ENCODE results near the gene SLC35A1.

SLC35A1 gene, protein sequence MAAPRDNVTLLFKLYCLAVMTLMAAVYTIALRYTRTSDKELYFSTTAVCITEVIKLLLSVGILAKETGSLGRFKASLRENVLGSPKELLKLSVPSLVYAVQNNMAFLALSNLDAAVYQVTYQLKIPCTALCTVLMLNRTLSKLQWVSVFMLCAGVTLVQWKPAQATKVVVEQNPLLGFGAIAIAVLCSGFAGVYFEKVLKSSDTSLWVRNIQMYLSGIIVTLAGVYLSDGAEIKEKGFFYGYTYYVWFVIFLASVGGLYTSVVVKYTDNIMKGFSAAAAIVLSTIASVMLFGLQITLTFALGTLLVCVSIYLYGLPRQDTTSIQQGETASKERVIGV

DNA sequence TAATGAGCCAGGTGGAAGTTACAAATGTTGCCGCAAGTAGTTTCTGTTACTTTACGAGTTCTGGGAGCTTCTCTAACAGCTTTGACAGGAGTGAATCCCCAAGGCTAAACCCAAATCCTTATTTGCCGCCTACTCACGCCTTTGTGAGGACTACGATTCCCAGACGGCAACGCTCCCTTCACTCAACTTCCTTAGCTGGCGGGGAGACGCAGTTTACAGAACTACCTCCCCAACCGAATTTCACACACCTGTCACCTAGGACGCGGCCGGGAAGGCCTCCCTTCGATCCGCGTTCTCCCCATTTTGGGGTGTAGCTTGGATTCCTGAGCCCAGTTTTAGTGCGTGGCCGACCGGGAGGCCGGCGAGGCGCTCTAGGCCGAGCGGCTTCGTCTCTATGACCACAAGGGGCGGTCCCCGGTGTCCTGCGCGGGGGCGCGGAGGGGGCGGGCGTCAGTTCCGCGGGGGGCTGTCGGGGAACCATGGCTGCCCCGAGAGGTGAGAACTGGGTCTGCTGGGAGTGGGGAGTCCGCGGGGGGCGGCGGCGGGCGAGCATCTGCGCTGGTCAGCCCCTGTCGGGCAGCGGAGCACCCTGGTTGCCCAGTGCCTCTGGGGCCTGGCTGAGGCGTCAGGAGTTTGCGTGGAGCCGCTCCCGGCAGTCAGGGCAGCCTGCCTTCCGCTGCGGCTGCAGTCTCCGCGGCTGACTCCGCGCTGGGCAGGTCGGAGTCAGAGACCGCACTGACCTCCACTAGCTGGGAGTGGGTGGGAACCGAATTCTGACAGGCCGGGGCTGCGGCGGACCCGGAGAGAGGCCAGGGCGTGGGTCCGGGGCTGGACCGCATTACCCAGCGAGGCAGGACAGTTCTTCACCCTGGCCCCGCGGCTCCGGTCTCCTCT is at the start of gene SLC35A1:
Gene SLC35A1, plus strand, starts transcription at position 450 of the 894 bp plus-strand sequence. Its CDS starts 30 bp downstream, at position 480.
- H4K20me1 ChIP-seq (ENCODE audit: insufficient read depth, low read length) = no peaks in the 10 kb centered on the region
- H3K79me2 ChIP-seq (ENCODE audit: low read length) = no peaks in the 10 kb centered on the region
- no peaks in the 10 kb centered on the region for H3K27me3 ChIP-seq (ENCODE audit: low read depth, low read length)
- H3K4me2 ChIP-seq (ENCODE audit: low read length) = peak within 1 kb of the TSS; percentile 86
- peaks cover 11% of the 10 kb centered on the region for H3K4me1 ChIP-seq (ENCODE audit: low read length)
- peak within 1 kb of the TSS; percentile 98 for H2AFZ ChIP-seq (ENCODE audit: low read depth, low read length)
- peak within 1 kb of the TSS; percentile 90 for H3K4me3 ChIP-seq (ENCODE audit: low read length)
- TF ChIP-seq EZH2phosphoT487 (IDR thresholded peaks at IDR 0.05; ENCODE audit: low read depth) = no peak
- TF ChIP-seq, protein P1, sequence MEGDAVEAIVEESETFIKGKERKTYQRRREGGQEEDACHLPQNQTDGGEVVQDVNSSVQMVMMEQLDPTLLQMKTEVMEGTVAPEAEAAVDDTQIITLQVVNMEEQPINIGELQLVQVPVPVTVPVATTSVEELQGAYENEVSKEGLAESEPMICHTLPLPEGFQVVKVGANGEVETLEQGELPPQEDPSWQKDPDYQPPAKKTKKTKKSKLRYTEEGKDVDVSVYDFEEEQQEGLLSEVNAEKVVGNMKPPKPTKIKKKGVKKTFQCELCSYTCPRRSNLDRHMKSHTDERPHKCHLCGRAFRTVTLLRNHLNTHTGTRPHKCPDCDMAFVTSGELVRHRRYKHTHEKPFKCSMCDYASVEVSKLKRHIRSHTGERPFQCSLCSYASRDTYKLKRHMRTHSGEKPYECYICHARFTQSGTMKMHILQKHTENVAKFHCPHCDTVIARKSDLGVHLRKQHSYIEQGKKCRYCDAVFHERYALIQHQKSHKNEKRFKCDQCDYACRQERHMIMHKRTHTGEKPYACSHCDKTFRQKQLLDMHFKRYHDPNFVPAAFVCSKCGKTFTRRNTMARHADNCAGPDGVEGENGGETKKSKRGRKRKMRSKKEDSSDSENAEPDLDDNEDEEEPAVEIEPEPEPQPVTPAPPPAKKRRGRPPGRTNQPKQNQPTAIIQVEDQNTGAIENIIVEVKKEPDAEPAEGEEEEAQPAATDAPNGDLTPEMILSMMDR (IDR thresholded peaks at IDR 0.05; ENCODE audit: low read depth, low read length) = no peak
- no peaks in the 10 kb centered on the region for H3K36me3 ChIP-seq (replicated peaks; ENCODE audit: low read depth, low read length)
- no peaks in the 10 kb centered on the region for H3K9me3 ChIP-seq (ENCODE audit: insufficient read depth, low read length)
- H3K9ac ChIP-seq (ENCODE audit: low read length) = peak within 1 kb of the TSS; percentile 85
- peak within 1 kb of the TSS; percentile 40 for H3K27ac ChIP-seq (ENCODE audit: low read length)

- Histone ChIP-seq H3K27ac (ENCODE audit: low read length) (no peak overlapping the region), H3K36me3 (replicated peaks; ENCODE audit: low read depth, low read length) (no peaks in the 10 kb centered on the region), H3K27me3 (ENCODE audit: low read depth, low read length) (0 out of 2 replicates have a peak, but pooled peaks cover 5% of the 10 kb centered on the region), H3K9me3 (ENCODE audit: insufficient read depth, low read length) (no peaks in the 10 kb centered on the region), H4K20me1 (ENCODE audit: insufficient read depth, low read length) (no peaks in the 10 kb centered on the region), H3K4me2 (ENCODE audit: low read length) (no peak overlapping the region), H3K4me1 (ENCODE audit: low read length) (no peaks in the 10 kb centered on the region), H2AFZ (ENCODE audit: low read depth, low read length) (no peak overlapping the region), H3K9ac (ENCODE audit: low read length) (no peak overlapping the region), H3K79me2 (ENCODE audit: low read length) (no peaks in the 10 kb centered on the region), H3K4me3 (ENCODE audit: low read length) (no peak overlapping the region)
- TF ChIP-seq, protein P1 (IDR thresholded peaks at IDR 0.05; ENCODE audit: low read depth, low read length) = no peak
- TF ChIP-seq EZH2phosphoT487 (IDR thresholded peaks at IDR 0.05; ENCODE audit: low read depth) = no peak
These were observed 46.0 kb upstream of the SLC35A1 start for GRCh38 chr6:87426789-87427188.

DNA sequence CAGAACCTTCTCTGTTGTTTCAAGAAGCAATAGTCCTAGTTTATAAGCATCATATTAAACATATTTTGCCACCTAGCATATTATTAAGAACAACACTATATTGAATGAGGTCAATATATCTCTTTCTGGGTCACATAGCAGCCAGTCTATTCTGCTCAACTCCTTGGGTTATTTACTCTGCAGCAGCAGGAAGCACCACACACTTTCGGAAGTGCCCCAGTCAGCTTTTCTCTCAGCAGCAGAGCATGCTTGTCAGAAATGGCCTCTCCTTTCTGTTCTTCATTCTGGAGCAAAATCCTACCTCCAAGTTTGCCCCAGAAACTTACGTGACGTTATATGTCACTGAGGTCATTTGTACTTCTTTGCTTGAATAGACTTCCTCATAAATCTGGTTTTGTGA is 42.3 kb upstream of the SLC35A1 start:
- H3K9ac ChIP-seq (ENCODE audit: low read length) = no peak overlapping the region
- H3K79me2 ChIP-seq (ENCODE audit: low read length) = no peaks in the 10 kb centered on the region
- 0 out of 2 replicates have a peak, but pooled peaks cover 4% of the 10 kb centered on the region for H3K27me3 ChIP-seq (ENCODE audit: low read depth, low read length)
- no peak overlapping the region for H2AFZ ChIP-seq (ENCODE audit: low read depth, low read length)
- H3K27ac ChIP-seq (ENCODE audit: low read length) = no peak overlapping the region
- no peaks in the 10 kb centered on the region for H4K20me1 ChIP-seq (ENCODE audit: insufficient read depth, low read length)
- TF ChIP-seq EZH2phosphoT487 (IDR thresholded peaks at IDR 0.05; ENCODE audit: low read depth) = no peak
- TF ChIP-seq, protein P1 (IDR thresholded peaks at IDR 0.05; ENCODE audit: low read depth, low read length) = no peak
- H3K4me3 ChIP-seq (ENCODE audit: low read length) = no peak overlapping the region
- no peaks in the 10 kb centered on the region for H3K9me3 ChIP-seq (ENCODE audit: insufficient read depth, low read length)
- H3K4me2 ChIP-seq (ENCODE audit: low read length) = no peak overlapping the region
- no peaks in the 10 kb centered on the region for H3K4me1 ChIP-seq (ENCODE audit: low read length)
- no peaks in the 10 kb centered on the region for H3K36me3 ChIP-seq (replicated peaks; ENCODE audit: low read depth, low read length)

- H4K20me1 ChIP-seq (ENCODE audit: insufficient read depth, low read length) = no peaks in the 10 kb centered on the region
- no peak for TF ChIP-seq EZH2phosphoT487 (IDR thresholded peaks at IDR 0.05; ENCODE audit: low read depth)
- TF ChIP-seq, protein P1 (IDR thresholded peaks at IDR 0.05; ENCODE audit: low read depth, low read length) = no peak
- no peaks in the 10 kb centered on the region for H3K27me3 ChIP-seq (ENCODE audit: low read depth, low read length)
- no peak overlapping the region for H3K27ac ChIP-seq (ENCODE audit: low read length)
- H3K4me3 ChIP-seq (ENCODE audit: low read length) = no peak overlapping the region
- no peak overlapping the region for H3K9ac ChIP-seq (ENCODE audit: low read length)
- no peaks in the 10 kb centered on the region for H3K4me1 ChIP-seq (ENCODE audit: low read length)
- no peak overlapping the region for H3K4me2 ChIP-seq (ENCODE audit: low read length)
- no peaks in the 10 kb centered on the region for H3K79me2 ChIP-seq (ENCODE audit: low read length)
- no peaks in the 10 kb centered on the region for H3K9me3 ChIP-seq (ENCODE audit: insufficient read depth, low read length)
- H2AFZ ChIP-seq (ENCODE audit: low read depth, low read length) = no peak overlapping the region
- no peaks in the 10 kb centered on the region for H3K36me3 ChIP-seq (replicated peaks; ENCODE audit: low read depth, low read length)
These were observed 41.5 kb upstream of the SLC35A1 start for GRCh38 chr6:87431263-87431662.

Measured in OCI-LY3 (cell line).